GM12801 (cell line): ENCODE results near the gene SEMA6B.

Source experiments
- CTCF ChIP-seq: IDR thresholded peaks from one replicate; pipeline ENCODE4 v1.5.1; 2011; ENCODE audit warnings: control low read depth; ENCODE audit not compliant: insufficient read length; ENCODE audit errors: extremely low read depth

Gene SEMA6B

GRCh38 chr19:4600082-4600481, 40.6 kb upstream of the SEMA6B start:
- TF ChIP-seq CTCF = no peak

- TF ChIP-seq CTCF = no peak
These were observed 39.2 kb upstream of the SEMA6B start for GRCh38 chr19:4598712-4599111.

DNA sequence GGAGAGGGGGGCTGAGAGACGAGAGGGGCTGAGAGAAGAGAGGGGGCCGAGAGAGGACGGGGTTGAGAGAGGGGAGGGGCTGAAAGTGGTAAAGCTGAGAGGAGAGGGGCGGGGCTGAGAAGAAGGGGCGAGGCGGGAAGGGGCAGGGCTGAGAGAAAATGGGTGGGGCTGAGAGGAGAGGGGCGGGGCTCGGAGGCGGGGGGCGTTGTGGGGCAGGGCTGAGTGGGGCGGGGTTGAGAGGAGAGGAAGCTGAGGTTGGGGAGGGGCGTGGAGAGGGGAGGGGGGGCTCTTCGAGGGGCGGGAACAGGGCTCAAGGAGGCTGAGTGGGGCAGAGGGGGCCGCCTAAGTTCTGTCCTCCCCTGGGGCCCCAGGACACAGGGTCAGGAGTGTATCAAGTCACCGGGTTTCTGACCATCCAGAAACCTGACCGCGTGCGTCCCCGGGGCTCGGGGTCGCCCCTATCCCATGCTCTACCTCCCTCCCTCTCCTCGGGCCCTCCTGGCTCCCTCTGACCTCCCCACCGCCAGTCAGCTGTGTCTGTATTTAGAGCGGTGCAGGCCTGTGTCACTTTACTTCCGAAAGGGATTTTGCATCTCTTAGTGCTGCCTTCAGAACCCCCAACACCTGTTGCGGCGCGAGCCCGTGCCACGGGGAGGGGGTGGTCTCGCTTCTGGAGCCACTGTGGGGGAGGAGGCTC, 38.6 kb upstream of the SEMA6B start:
- no peak for TF ChIP-seq CTCF

- no peak for TF ChIP-seq CTCF
These were observed 37.9 kb upstream of the SEMA6B start for GRCh38 chr19:4597278-4597974.

GRCh38 chr19:4596033-4596904, 36.8 kb upstream of the SEMA6B start:
- no peak for TF ChIP-seq CTCF

GRCh38 chr19:4594201-4594600, 34.7 kb upstream of the SEMA6B start:
- TF ChIP-seq CTCF = no peak

DNA sequence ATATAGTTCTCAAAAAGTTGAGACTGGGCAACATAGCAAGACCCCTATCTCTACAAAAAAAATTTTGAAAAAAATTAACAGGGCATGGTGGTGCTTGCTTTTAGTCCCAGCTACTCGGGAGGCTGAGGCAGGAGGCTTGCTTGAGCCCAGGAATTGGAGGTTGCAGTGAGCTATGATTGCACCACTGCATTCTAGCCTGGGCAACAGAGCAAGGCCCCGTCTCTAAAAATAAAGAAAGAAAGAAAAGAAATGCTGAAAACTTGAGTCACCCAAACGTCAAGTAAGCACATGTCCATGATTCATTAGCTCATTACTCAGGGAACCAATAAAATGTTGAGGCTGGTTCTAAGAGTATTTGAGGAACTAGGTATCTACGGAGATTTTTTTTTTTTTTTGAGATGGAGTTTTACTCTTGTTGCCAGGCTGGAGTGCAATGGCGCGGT, 33.9 kb upstream of the SEMA6B start:
- no peak for TF ChIP-seq CTCF
